GM12892 (cell line): Measurements from ENCODE around the gene DNAJB12.

Experiments
- DNase-seq: peaks from one replicate; pipeline ENCODE4 v3.0.0; 2011; ENCODE audit not compliant: insufficient read length
- FAIRE-seq: peaks from 2 replicates; lab custom pipeline; 2011; peaks lifted over from hg19 to GRCh38; lab: Jason Lieb, UNC
- POLR2A ChIP-seq: IDR thresholded peaks from 2 replicates; pipeline ENCODE4 v1.6.1; 2011; ENCODE audit warnings: low read depth, low read length, control low read depth
- POLR2AphosphoS5 ChIP-seq: IDR thresholded peaks from 2 replicates; pipeline ENCODE4 v1.6.1; 2011; ENCODE audit warnings: low read depth, low read length, control low read depth
- TAF1 ChIP-seq: IDR thresholded peaks from 2 replicates; pipeline ENCODE4 v1.6.1; 2011; ENCODE audit warnings: low read depth, mild to moderate bottlenecking, control low read depth, low read length, borderline replicate concordance

Gene DNAJB12

GRCh38 chr10:72291019-72291532, 63.6 kb downstream of the DNAJB12 start:
- TF ChIP-seq POLR2A (no peak), TAF1 (no peak), POLR2AphosphoS5 (no peak)
- FAIRE-seq (no peak), DNase-seq (no peak)

- DNase-seq (no peak), FAIRE-seq (no peak)
- TF ChIP-seq POLR2AphosphoS5 (no peak), POLR2A (no peak), TAF1 (no peak)
Measured at GRCh38 chr10:72285972-72286521, 68.7 kb downstream of the DNAJB12 start.

GRCh38 chr10:72283131-72283530, 71.6 kb downstream of the DNAJB12 start:
- DNase-seq: no peak
- FAIRE-seq: no peak
- TF ChIP-seq POLR2A: no peak
- no peak for TF ChIP-seq TAF1
- TF ChIP-seq POLR2AphosphoS5: no peak
